Measurements from ENCODE around the gene PAOX.
"Not testable (repeated sequence)": the region's sequence is repeated elsewhere in the genome, so short reads cannot be mapped to it uniquely, and the experiment has no call there.

Gene PAOX

DNA sequence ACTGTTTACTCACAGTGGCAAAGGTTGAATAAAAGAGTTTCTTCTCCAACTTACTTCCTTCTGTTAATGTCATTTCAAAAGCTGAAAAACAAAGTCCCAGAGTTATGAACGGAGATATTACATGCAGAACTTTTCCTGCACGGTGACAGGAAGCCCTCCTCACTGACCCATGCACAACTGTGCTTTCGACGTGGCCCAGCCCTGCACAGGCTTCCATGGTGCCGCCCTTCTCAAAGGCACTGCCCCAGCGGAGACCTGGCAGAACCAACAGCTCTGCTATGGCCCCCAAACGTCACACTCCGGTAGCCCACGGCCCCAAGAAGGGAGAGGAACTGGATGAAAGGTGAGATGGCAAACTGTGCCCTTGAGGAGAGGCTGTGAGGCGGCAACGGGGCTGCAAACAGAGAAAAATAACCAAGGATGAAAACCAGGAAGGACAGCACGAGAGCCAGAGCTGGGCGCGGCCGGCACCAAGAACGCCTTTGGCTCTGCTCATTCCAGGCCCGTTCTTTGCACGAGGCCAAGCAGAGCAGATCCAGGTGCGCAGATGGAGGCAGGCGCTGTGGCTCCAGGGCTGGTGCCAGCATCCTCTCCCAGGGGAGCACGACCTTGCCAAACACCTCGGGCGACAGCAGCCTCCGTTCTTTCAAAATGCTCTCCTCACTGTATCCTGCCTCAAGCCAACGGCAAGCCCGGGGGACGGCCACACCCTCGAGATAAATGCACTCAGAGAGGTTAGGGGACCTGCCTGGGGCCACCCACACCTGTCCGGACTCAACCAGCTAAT, 14.2 kb upstream of the PAOX start:
- DNase-seq (ENCODE audit: low read depth in 2 of 2): no peak

DNA sequence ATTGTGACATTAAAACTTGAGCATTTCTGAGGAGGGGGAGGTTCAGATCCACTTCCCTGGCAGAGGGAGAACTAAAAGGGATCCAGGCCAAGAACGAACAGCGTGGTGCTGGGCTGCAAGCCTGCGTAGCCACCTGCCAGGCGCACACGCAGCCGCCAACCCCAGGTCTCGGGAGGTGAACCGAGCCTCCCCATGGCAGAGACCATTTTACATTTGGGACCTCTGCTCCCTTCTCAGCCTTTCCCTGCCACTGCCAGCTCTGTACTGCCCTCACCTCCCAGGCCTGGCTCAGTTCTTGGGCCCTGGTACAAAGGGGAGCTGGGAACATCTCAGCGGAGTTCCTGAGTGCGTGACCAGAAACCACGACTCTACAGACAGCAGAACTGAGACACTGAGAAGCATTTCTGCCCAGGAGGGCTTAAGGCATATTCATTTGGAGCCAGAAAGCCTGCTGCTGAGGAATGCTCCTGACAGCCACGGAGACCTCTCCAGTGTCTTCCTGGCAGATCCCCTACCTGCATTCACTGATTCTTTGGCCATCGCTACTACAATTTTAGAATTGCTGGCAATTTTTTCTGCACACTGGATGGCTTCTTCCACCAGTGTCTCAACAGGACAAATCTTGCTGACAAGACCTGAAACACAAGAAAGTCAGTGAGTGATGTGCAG, 13.5 kb upstream of the PAOX start:
- DNase-seq (ENCODE audit: low read depth in 2 of 2): no peak

DNA sequence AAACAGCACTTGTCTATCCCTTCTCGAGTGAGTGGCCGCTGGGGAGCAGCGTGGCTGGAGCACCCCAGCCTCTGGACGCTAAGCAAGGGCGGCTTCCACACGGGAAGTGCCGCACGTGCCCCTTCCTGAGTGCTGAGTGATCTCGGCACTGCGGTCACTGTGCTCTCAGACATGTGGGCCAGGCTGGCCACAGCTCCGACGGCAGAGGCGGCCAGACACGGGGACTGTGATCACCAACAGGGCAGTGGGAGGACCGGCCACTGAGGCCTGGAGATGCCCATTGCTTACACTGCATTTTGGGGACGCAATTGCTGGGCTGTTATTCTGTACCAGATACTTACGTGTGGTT, 13.0 kb upstream of the PAOX start:
- DNase-seq (ENCODE audit: low read depth in 2 of 2): no peak

DNA sequence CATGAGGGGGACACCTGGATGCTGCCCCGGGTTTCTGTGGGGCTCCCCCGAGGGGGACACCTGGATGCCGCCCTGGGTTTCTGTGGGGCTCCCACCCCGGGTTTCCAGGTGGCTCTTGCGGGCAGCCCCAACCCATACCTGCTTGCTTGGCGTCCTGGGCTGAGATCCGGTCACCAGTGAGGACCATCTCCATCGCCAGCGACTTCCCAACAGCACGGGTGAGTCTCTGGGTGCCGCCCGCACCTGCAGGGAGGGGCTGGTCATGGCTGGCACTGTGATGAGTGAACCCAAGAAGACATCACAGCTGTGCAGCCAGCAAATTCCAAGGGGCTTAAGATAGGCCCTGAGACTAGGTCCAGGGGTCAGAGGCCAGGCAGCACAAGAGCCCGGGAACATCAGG, 12.3 kb upstream of the PAOX start:
- no peak for DNase-seq (ENCODE audit: low read depth in 2 of 2)

DNA sequence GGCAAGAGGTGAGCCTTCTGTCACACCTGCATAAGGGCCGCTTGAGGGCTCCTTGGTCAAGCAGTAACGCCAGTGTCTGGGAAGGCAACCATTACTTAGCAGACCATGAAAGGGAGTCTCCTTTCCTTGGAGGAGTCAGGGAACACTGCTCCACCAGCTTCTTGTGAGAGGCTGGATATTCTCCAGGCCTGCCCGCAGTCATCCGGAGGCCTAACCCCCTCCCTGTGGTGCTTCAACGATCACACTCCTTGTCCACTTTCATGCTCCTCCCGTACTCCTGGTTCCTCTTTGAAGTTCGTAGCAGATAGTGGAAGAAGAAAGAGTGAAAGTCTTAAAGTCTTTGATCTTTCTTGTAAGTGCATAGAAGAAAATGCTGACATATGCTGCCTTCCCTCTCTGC, 11.6 kb upstream of the PAOX start:
- not testable (repeated sequence) for DNase-seq (ENCODE audit: low read depth in 2 of 2)

DNA sequence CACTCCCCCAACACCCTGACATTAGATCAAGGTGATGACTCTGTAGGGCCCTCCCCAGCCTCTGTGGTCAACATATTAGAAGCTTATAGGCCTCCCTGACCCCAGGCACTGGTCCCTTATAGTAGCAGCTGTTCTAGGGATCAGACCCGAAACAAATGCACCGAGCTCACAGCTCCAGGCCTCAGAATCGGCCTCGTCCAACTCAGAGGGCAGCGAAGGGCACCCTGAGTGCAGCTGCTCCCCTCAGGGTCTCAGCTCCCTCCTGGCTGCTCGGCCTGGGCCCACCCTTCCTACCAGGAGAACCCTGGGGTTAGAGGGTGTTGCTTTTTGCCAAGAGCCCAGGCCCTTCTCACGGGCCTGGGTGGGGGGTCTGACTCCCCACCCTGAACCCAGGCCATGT, 10.9 kb upstream of the PAOX start:
- no peak for DNase-seq (ENCODE audit: low read depth in 2 of 2)

DNA sequence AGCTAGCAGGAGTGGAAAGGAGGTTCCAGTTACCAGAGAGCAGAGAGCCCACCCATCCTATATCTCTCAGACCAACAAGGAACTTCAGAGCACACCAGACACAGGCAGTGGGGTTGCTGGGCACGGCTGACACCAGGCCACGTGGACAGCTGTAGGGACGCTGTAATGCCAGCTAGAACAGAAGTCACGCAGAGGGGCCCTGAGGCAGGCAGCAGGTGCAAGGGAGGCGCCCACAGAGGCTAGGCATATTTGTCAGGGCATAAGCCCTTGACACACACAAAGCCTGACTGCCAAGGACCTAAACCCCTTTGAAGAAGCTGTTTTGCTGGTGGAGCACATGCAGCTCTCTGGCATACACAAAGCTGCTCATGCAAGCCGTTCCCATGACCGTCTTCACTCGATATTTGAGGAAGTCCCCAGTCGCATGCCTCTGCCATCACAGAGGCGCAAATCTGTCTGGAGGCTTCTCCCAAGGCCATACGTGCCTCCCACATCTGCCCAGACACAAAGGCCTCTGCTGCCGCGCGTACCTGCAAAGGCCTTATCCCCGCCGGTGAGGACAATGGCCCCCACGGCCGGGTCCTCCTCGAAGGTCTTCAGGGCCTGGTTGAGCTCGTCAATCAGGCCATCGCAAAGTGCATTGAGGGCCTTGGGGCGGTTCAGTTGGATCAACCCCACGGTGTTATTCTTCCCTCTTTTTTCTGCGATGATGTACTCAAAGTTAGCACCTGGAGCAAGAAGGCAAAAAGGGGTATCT, 8.9 kb upstream of the PAOX start:
- DNase-seq (ENCODE audit: low read depth in 2 of 2): no peak

DNA sequence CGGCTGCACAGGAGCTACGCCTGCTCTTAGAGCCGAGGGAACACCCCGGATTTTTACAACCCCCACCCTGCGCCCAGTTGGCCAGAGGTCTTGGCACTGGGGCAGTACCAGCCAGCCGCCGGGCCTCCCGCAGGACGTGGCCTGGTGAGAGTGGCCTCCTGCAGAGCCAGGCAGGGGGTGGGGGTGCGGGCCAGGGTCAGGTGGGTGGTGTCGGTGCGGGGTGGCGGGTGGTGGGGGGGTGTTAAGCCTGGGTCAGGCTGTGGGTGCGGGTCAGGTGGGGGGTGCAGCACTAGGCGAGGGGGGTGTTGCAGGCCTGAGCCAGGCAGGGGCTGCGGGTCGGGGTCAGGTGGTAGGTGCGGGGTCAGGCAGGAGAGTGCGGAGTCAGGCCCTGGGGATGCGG, 6.6 kb upstream of the PAOX start:
- DNase-seq (ENCODE audit: low read depth in 2 of 2): no peak

DNA sequence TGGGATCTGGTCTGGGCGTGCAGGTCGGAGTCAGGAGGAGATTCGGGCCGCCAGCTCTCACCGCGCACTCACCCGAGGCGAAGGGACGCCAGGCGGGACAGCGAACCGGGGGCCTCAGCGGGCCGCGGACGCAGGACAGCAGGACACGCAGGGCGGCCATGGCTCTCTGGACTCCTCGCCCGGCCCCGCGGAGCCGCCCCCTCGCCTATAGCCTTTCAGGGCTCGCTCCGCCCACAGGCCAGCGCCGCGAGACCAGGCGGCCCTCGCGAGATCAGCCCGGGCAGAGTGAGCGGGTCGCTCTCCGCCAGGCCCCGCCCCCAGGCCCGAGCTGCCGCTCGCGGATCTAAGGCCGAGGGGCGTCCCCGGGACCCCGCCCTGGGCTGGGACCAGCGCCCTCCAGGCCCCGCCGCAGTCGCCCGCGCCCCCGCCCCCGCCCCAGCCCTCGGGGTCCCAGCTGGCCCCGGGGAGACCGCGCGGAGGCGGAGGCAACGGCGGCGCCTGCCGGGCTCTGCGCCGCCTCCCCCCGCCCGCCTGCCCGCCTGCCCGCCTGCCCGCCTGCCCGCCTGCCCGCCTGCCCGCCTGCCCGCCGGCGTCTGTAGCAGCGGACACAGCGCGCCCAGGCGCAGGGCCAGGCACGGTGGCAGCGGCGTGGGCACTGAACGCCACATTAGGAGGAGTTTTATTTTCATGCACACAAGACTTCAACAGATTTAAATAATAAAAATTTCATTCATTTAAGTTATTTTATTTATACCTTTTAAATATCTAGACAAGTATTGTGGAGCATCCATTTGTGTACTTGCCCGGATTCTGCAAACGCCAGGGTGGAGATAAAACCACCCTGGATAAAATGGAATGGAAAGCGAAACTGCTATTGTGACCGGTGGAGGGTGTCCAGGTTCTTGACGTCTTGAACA, 5.6 kb upstream of the PAOX start, which contains the start of gene ECHS1:
ECHS1 (minus strand) TSS at position 181 of the 917 bp plus-strand sequence; CDS start at position 160, 21 bp downstream.
- DNase-seq (ENCODE audit: low read depth in 2 of 2): peak; percentile 85 to 95

DNA sequence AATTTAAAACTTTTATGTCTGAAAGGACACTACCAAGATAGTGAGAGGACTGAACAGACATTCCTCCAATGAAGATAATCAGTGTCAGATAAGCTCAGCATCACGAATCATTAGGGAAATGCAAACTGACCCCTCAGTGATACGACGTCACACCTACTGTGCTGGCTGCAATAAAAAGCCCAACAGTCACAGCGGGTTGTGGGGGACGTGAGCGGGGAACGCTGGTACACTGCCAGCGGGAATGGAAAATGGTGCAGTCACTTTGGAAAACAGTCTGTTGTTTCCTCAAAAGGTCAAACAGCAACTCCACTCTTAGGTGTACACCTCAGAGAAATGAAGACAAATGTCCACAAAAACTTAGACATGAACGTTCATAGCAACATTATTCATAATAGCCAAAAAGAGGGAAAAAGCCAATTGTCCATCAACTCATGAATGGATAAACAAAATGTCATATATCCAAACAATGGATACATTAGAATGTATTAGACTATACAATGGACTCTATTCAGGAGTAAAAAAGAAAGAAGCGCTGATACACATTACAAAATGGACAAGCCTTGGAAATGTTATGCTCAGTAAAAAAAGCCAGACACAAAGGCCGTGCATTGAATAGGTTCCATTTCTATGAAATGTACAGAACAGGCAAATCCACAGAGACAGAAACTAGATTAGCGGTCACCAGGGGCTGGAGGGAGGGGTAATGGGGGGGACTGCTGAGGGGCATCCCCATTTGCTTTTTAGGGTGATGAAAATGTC, 3.5 kb upstream of the PAOX start:
- no peak for DNase-seq (ENCODE audit: low read depth in 2 of 2)

DNA sequence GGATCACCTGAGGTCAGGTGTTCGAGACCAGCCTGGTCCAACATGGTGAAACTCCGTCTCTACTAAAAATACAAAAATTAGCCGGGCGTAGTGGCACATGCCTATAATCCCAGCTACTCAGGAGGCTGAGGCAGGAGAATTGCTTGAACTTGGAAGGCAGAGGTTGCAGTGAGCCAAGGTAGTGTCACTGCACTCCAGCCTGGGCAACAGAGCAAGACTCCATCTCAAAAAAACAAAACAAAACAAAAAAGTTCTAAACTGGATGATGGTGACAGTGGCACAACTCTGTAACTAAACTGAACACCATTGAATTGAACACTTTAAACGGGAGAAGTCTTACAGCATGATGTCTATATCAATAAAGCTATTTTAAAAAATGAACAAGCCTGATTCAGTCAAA, 2.9 kb upstream of the PAOX start:
- not testable (repeated sequence) for DNase-seq (ENCODE audit: low read depth in 2 of 2)

DNA sequence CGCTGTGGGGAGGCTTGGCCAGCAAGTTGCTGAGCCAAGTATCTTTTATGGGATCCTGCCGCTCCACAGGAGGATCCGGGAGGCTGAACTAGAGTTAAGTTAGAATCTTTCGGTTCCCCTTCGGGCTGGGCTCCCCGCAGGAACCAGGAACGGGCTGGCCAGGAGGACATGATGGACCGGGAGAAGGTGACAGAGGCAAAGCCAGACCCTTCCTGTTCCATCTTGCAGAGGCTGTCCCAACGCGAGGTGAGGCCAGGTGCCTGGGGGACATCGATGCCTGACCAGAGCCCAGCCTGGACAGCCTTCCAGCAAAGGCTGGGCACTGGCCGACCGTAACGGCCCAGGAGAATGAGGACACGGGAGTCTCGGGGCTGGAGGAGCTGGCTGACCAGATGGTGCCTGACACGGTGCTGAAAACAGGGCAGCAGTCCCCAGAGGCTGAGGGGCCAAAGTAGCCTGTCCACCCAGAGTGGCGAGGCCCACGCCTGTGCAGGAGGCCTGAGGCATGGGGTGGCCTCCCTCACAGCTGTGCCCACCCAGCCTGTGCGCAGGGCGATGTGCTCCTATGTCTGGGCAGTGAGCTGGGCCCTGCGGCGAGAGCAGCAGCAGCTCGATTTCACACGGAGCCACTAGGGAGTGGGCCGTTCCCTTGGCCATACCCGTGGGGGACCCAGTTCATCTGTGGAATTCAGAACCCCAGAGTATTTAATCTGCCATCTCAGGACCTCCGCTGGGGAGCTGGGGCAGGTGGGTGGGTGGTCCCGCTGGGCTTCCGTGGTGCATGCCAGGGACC, 1.8 kb upstream of the PAOX start:
- no peak for DNase-seq (ENCODE audit: low read depth in 2 of 2)

DNA sequence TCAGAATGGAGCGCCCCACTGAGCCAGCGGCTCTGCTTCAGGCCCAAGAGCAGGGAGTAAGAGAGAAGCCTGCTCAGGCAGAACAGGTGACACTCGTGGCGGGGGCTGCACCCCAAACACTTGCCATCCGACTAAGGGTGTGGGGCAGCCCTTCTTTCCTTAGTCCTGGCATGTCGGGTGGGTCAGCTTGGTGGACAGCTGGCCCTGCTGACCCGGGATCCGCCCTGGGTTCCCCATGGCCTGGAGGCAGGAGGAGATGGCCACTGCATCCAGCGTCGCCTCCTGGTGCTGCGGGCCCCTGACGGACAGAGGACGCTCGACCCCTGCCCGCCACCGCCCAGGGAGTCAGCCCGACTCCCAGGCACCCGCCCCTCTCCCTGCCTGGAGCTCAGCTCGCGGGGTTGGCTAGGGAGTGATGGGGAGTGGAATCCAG, 1.2 kb upstream of the PAOX start:
- no peak for DNase-seq (ENCODE audit: low read depth in 2 of 2)

DNA sequence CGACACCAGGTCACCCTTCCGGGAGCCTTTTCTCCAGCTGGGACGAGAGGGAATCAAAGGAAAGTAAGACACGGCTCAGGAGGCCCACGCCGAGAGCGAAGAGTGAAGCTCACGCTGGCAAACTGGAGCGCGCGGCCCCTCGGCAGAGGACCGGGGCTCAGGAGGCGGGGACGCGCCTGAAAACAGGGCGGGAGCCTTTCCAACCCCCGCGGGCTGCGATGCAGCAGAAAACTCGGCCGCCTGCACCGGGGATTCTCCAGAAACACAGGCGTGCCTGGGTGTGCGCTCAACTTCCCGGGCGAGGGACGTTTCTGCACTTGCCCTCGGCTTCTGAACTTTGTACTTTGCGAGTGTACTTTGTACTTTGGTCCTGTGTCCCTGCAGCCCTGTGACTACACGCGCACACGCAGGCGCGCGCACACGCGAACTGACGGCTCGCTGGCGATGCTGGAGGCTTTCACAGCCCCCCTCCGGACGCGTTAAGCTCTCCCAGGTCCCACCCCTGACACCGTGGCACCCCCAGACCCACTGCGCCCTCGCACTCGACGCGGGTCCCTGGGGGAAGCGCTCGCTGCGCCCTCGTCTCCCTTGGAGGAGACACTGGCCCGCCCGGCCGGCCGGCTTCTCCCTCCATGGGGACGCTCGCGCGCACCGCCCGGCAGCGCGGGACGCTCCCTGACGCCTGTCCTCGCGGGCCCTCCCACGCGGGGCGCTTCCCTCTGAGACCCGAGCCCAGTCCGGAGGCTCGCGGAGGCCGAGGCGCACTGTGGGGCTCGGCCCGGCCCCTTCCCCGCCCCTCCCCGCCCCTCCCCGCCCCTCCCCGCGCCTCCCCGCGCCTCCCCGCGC, 588 bp upstream of the PAOX start:
- DNase-seq (ENCODE audit: low read depth in 2 of 2): peak; percentile 37 to 46

DNA sequence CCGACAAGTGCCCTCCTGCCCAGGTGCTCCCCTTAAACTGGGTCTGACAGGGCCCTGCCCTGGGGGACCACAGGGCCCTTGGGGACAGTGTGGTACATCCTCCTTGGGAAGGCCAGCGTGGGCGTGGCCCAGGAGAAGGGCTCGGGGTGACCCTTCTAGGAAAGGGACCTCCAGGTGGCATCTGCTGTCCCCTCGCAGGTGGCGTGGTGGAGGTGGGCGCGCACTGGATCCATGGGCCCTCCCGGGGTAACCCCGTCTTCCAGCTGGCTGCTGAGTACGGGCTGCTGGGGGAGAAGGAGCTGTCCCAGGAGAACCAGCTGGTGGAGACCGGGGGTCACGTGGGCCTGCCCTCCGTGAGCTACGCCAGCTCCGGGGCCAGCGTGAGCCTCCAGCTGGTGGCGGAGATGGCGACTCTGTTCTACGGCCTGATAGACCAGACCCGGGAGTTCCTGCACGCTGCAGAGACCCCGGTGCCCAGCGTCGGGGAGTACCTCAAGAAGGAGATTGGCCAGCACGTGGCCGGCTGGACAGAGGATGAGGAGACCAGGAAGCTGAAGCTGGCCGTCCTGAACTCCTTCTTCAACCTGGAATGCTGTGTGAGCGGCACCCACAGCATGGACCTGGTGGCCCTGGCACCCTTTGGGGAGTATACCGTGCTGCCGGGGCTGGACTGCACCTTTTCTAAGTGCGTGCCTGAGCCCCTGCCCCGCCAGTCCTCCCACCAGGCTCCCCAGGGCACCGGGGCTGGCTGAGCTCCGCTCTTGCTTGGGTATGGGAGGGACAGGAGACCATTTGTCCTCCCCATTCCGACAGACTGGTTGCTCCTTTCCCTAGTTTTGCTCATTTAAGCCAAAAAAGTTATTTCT, 972 bp downstream of the PAOX start:
- no peak for DNase-seq (ENCODE audit: low read depth in 2 of 2)

DNA sequence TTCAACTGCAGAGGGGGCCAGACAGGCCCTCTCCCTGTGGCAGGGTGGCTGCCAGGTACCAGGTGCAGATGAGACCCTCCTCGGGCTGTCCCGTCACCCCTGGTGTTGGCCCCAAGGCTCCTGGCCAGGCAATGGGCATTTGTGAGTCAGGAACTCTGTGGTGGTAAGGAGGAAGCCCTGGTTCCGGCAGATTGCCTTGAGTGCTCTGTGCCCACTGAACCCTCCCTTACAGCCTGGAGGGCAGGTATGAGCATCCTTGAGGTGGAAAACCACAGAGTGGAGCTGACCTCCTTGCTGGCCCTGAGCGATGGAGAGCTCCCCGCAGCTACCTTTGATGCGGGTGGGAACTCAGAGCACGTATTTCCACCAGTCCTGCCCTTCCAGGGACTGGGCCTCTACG, 2.0 kb downstream of the PAOX start:
- no peak for DNase-seq (ENCODE audit: low read depth in 2 of 2)

DNA sequence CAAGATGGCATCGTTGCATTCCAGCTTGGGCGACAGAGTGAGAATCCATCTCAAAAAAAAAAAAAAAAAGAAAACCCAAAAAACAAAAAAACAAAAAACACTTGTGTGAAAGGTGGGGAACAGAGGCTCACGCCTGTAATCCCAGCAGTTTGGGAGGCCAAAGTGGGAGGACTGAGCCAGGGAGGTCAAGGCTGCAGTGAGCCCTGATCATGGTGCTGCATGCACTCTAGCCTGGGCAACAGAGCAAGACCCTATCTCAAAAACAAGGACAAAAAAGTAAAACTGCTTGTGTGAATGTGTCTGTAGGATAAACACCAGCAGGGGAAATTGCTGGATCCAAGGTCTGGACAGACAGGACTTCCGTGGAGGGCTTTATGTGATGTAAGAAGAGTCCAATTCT, 4.5 kb downstream of the PAOX start:
- no peak for DNase-seq (ENCODE audit: low read depth in 2 of 2)

DNA sequence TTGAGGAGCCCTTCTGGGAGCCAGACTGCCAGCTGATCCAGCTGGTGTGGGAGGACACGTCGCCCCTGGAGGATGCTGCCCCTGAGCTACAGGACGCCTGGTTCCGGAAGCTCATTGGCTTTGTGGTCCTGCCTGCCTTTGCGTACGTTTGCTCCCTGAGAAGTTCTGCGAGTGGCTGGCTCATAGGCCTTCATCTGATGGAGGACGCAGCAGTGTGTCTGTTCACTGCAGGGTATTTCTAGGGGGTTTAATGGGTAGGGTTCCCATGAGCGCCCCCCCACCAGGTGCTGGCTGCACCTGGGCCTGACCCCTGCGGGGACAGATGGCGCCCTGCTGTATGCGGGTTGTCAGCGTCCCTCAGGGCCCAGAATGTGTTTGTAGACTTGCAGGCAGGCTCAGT, 5.0 kb downstream of the PAOX start:
- DNase-seq (ENCODE audit: low read depth in 2 of 2): no peak

All from stimulated activated CD4-positive, alpha-beta T cell treated with anti-CD3 and anti-CD28 coated beads, Interleukin-1b, Interleukin-23, amount 100 ng/mL, for 4 hours (primary cell).